ENCODE measurements around the gene BBS1. TPM values are rescaled to one million over a fixed set of nuclear protein-coding genes. Genes with fewer than 3 reads are reported as not detected.
A peak's percentile ranks its signal among the peaks of the same experiment; 100 is the strongest.

Gene BBS1
- total RNA-seq, 1 donor from 2014 or later: 33.5 TPM

DNA sequence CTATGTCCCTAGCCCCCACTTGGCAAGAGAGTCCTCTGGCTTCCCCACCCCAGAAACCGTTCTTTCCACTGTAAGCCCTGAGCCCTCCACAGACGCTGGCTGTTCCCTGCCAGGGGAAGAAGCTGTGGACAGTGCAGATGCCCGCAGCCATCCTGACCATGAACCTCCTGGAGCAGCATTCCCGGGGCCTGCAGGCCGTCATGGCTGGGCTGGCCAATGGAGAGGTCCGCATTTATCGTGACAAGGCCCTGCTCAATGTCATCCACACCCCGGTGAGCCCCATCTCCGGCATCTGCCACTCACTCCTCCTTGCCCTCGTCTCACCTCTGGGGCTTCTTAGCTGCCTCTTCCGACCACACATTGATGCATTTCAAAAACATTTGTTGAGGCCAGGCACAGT lies 13.2 kb downstream of the BBS1 start:
- ATAC-seq: no peak

GRCh38 chr11:66524304-66525040 lies 14.0 kb downstream of the BBS1 start:
- no peak for TF ChIP-seq CTCF (IDR thresholded peaks at IDR 0.05)
- H3K27ac ChIP-seq: no peak overlapping the region
- no peak for DNase-seq
- H3K36me3 ChIP-seq: peaks cover 60% of the 10 kb centered on the region
- H3K9me3 ChIP-seq: no peaks in the 10 kb centered on the region
- no peak for ATAC-seq
- H3K4me1 ChIP-seq: no peaks in the 10 kb centered on the region
- H3K27me3 ChIP-seq: no peaks in the 10 kb centered on the region
- H3K4me3 ChIP-seq: no peak overlapping the region
- intact Hi-C loops (cut with DNase I): no loop called here

More for the DNA sequence above, 13.2 kb downstream of the BBS1 start:
- intact Hi-C loops (cut with DNase I): no loop called here
- H3K27me3 ChIP-seq: no peaks in the 10 kb centered on the region
- H3K36me3 ChIP-seq: peaks cover 68% of the 10 kb centered on the region
- no peaks in the 10 kb centered on the region for H3K4me1 ChIP-seq
- DNase-seq: no peak
- H3K27ac ChIP-seq: no peak overlapping the region
- H3K4me3 ChIP-seq: no peak overlapping the region
- H3K9me3 ChIP-seq: no peaks in the 10 kb centered on the region
- no peak for TF ChIP-seq CTCF (IDR thresholded peaks at IDR 0.05)

DNA sequence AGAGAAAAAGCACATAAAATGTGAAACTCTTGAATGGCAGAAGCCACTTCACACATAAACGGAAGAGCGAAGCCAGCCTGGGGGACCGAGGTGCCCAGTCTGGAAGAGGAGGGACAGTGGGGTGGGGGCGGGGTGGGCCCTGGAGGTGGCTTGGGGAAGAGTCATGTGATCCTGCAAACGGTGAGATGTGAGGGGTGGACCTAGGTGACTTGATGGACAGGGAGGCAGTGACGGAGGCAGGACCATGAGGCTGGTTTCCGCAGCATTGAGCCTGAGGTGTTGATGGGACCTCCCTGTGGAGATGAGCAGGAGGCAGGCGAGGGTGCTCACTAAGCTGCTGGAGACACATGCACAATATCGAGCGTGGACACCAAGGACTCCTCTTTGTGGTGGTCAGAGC lies 18.6 kb downstream of the BBS1 start:
- TF ChIP-seq CTCF (IDR thresholded peaks at IDR 0.05): no peak
- no peak for DNase-seq
- Histone ChIP-seq H3K36me3 (peaks cover 32% of the 10 kb centered on the region), H3K4me3 (no peak overlapping the region), H3K9me3 (no peaks in the 10 kb centered on the region), H3K27me3 (no peaks in the 10 kb centered on the region), H3K27ac (no peak overlapping the region), H3K4me1 (no peaks in the 10 kb centered on the region)
- intact Hi-C loops (cut with DNase I): no loop called here
- no peak for ATAC-seq

GRCh38 chr11:66529655-66530054 lies 19.2 kb downstream of the BBS1 start:
- Histone ChIP-seq H3K4me3 (no peak overlapping the region), H3K27me3 (no peaks in the 10 kb centered on the region), H3K27ac (no peak overlapping the region), H3K36me3 (peaks cover 27% of the 10 kb centered on the region), H3K4me1 (no peaks in the 10 kb centered on the region), H3K9me3 (no peaks in the 10 kb centered on the region)
- ATAC-seq (peak; percentile 18), DNase-seq (no peak)
- intact Hi-C loops (cut with DNase I): no loop called here
- no peak for TF ChIP-seq CTCF (IDR thresholded peaks at IDR 0.05)

- ATAC-seq: no peak
- Histone ChIP-seq H3K27ac (no peak overlapping the region), H3K9me3 (no peaks in the 10 kb centered on the region), H3K4me3 (no peak overlapping the region), H3K4me1 (no peaks in the 10 kb centered on the region), H3K27me3 (no peaks in the 10 kb centered on the region), H3K36me3 (peaks cover 27% of the 10 kb centered on the region)
- DNase-seq: no peak
- intact Hi-C loops (cut with DNase I): no loop called here
- TF ChIP-seq CTCF (IDR thresholded peaks at IDR 0.05): no peak
Measured at GRCh38 chr11:66530927-66531709, 20.7 kb downstream of the BBS1 start.
